Measurements from ENCODE around the gene VTI1B.

The VTI1B gene

DNA sequence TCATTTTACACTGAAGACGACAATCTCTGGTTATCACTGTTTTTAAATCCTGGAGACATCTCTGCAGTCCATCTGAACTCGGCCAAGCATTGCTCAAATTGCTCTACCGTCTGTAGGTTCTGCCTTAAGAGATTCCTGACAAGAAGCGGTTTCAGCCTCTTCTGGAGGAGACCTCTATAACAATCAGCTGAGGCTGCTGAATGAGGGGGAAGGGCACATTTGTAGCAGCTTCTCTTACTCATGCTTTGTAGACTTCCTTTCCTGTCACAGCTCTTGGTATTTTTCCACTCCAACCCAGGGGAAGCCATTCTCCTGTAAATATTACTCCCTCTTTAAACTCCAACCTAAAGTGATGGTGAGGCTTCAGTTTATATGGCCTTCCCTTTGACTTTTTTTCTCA, 51.8 kb downstream of the VTI1B start:
- H3K27ac ChIP-seq (replicated peaks), result no peak overlapping the region

DNA sequence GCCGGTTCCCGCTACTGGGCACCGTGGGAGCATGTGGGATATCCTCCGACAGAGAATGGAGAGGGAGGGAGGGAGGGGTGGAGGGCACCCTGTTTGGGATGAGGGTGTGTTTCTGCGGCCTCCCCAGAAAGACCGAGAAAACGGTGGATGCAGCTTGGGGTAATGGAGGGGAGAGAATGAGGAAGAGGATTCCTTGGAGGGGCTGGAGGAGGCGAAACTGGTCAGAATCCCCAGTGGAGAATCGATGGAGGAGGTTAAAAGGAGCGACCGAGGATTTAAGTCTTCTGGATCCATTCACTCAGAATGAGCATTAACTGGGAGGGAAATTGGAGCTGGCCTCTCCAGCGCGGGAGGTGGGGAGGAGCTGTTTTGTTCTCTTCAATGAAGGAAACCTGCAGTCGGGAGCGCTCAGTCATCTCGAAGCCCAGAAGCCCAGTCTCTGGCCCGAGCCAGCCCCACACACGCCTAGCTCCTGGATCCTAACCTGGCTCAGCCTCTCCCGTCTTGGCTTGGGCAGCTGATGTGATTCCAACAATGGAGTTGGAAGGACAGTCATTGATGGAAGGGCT, 54.1 kb downstream of the VTI1B start:
- DNase-seq (ENCODE audit: low read depth in 1 of 2, low spot score in 1 of 2), result no peak
- TF ChIP-seq, protein P1, sequence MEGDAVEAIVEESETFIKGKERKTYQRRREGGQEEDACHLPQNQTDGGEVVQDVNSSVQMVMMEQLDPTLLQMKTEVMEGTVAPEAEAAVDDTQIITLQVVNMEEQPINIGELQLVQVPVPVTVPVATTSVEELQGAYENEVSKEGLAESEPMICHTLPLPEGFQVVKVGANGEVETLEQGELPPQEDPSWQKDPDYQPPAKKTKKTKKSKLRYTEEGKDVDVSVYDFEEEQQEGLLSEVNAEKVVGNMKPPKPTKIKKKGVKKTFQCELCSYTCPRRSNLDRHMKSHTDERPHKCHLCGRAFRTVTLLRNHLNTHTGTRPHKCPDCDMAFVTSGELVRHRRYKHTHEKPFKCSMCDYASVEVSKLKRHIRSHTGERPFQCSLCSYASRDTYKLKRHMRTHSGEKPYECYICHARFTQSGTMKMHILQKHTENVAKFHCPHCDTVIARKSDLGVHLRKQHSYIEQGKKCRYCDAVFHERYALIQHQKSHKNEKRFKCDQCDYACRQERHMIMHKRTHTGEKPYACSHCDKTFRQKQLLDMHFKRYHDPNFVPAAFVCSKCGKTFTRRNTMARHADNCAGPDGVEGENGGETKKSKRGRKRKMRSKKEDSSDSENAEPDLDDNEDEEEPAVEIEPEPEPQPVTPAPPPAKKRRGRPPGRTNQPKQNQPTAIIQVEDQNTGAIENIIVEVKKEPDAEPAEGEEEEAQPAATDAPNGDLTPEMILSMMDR (IDR thresholded peaks at IDR 0.05; ENCODE audit: insufficient read depth, low read length), result no peak
- no peak for TF ChIP-seq SPI1 (IDR thresholded peaks at IDR 0.05; ENCODE audit: borderline replicate concordance, low read depth)
- TF ChIP-seq POLR2AphosphoS5 (IDR thresholded peaks at IDR 0.05; ENCODE audit: low read depth), result no peak
- TF ChIP-seq, protein P2, sequence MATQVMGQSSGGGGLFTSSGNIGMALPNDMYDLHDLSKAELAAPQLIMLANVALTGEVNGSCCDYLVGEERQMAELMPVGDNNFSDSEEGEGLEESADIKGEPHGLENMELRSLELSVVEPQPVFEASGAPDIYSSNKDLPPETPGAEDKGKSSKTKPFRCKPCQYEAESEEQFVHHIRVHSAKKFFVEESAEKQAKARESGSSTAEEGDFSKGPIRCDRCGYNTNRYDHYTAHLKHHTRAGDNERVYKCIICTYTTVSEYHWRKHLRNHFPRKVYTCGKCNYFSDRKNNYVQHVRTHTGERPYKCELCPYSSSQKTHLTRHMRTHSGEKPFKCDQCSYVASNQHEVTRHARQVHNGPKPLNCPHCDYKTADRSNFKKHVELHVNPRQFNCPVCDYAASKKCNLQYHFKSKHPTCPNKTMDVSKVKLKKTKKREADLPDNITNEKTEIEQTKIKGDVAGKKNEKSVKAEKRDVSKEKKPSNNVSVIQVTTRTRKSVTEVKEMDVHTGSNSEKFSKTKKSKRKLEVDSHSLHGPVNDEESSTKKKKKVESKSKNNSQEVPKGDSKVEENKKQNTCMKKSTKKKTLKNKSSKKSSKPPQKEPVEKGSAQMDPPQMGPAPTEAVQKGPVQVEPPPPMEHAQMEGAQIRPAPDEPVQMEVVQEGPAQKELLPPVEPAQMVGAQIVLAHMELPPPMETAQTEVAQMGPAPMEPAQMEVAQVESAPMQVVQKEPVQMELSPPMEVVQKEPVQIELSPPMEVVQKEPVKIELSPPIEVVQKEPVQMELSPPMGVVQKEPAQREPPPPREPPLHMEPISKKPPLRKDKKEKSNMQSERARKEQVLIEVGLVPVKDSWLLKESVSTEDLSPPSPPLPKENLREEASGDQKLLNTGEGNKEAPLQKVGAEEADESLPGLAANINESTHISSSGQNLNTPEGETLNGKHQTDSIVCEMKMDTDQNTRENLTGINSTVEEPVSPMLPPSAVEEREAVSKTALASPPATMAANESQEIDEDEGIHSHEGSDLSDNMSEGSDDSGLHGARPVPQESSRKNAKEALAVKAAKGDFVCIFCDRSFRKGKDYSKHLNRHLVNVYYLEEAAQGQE (IDR thresholded peaks at IDR 0.05; ENCODE audit: insufficient replicate concordance, low read depth), result no peak
- TF ChIP-seq GABPA (IDR thresholded peaks at IDR 0.05; ENCODE audit: low read depth), result no peak
- H3K27ac ChIP-seq (replicated peaks), result no peak overlapping the region

More for the DNA sequence above, 51.8 kb downstream of the VTI1B start:
- Histone ChIP-seq H3K27me3 (ENCODE audit: insufficient read depth, poor library complexity, severe bottlenecking) (no peaks in the 10 kb centered on the region), H3K4me3 (replicated peaks; ENCODE audit: insufficient read depth, low read length) (no peak overlapping the region)
- DNase-seq (ENCODE audit: low read depth in 1 of 2, low spot score in 1 of 2), result no peak
- TF ChIP-seq GABPA (IDR thresholded peaks at IDR 0.05; ENCODE audit: low read depth), result no peak
- TF ChIP-seq SPI1 (IDR thresholded peaks at IDR 0.05; ENCODE audit: borderline replicate concordance, low read depth), result no peak
- TF ChIP-seq, protein P1 (IDR thresholded peaks at IDR 0.05; ENCODE audit: insufficient read depth, low read length), result no peak
- TF ChIP-seq, protein P2 (IDR thresholded peaks at IDR 0.05; ENCODE audit: insufficient replicate concordance, low read depth), result no peak
- no peak for TF ChIP-seq POLR2AphosphoS5 (IDR thresholded peaks at IDR 0.05; ENCODE audit: low read depth)

DNA sequence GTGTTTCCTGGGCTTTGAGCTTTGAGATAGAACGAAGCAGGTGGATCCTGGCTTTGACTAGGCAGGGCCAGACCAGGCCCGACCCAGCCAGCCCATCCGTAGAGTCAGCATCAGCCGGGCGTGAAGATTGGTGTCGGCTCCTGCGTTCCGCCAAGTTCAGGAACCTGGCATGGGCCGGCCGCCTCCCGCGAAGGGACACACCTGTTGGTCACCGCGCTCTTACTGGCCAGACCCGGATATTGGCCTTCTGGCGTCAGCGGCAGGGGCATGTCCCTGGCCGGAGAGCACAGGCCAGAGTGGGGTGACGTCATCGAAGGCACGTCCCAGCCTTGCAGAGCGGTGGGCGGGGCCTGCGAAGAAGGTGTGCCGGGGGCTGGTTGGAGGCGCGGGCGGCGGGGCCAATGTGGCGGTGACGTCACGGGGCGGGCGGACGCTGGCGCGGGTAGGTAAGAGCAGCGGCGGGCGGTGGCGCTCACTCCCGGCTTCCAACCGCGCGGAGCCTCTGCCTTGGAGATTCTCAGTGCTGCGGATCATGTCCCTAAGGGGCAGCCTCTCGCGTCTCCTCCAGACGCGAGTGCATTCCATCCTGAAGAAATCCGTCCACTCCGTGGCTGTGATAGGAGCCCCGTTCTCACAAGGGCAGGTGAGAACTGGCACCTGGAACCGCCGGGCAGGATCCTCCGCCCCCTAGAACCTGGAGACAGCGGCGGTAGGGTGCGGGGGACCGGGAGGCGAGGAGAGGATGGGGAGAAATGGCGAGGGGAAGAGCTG, 54.8 kb downstream of the VTI1B start, which contains the start of gene ARG2:
Gene ARG2 (plus strand): TSS at position 475 of the 771 bp plus-strand sequence. CDS start 58 bp downstream, at position 533.
- H3K4me3 ChIP-seq (replicated peaks; ENCODE audit: insufficient read depth, low read length), result peak within 1 kb of the TSS; percentile 53
- peak; percentile 57 to 74 for DNase-seq (ENCODE audit: low read depth in 1 of 2, low spot score in 1 of 2)
- H3K27ac ChIP-seq (replicated peaks), result no peak within 1 kb of the TSS
- no peaks in the 10 kb centered on the region for H3K27me3 ChIP-seq (ENCODE audit: insufficient read depth, poor library complexity, severe bottlenecking)
- TF ChIP-seq, protein P1 (IDR thresholded peaks at IDR 0.05; ENCODE audit: insufficient read depth, low read length), result no peak
- TF ChIP-seq GABPA (IDR thresholded peaks at IDR 0.05; ENCODE audit: low read depth) (no peak), SPI1 (IDR thresholded peaks at IDR 0.05; ENCODE audit: borderline replicate concordance, low read depth) (no peak), POLR2AphosphoS5 (IDR thresholded peaks at IDR 0.05; ENCODE audit: low read depth) (no peak)
- TF ChIP-seq, protein P2 (IDR thresholded peaks at IDR 0.05; ENCODE audit: insufficient replicate concordance, low read depth), result no peak

More for the DNA sequence above, 54.1 kb downstream of the VTI1B start:
- Histone ChIP-seq H3K4me3 (replicated peaks; ENCODE audit: insufficient read depth, low read length) (peak overlapping the region; percentile 53), H3K27me3 (ENCODE audit: insufficient read depth, poor library complexity, severe bottlenecking) (no peaks in the 10 kb centered on the region)
